Liver (tissue), 9 donors: ENCODE measurements around the gene MYO5A. TPM values are rescaled to one million over a fixed set of nuclear protein-coding genes. Genes with fewer than 3 reads are reported as not detected.

Experiments
- DNase-seq: peaks from one replicate; pipeline ENCODE4 v3.0.0-alpha.2; 2017; ENCODE audit warnings: low spot score
- H3K27ac ChIP-seq, 2 donors: one replicate each; pipeline ENCODE4 v1.7.0; 2013; ENCODE audit warnings: inconsistent platforms in 2 of 2, low read length in 2 of 2, control low read depth in 1 of 2, low read depth in 1 of 2, mild to moderate bottlenecking in 1 of 2
- H3K27me3 ChIP-seq, 4 donors: one replicate each; pipeline versions ENCODE4 v1.6.1 to v1.7.0; 2013; ENCODE audit warnings: low read length in 3 of 4, inconsistent platforms in 1 of 4, mild to moderate bottlenecking in 1 of 4, moderate library complexity in 1 of 4; ENCODE audit not compliant: control insufficient read depth in 4 of 4, insufficient read depth in 4 of 4
- H3K36me3 ChIP-seq, 4 donors: one replicate each; pipeline versions ENCODE4 v1.6.1 to v1.7.0; 2013; ENCODE audit warnings: low read length in 3 of 4, mild to moderate bottlenecking in 3 of 4, low read depth in 1 of 4, moderate library complexity in 1 of 4; ENCODE audit not compliant: control insufficient read depth in 4 of 4, insufficient read depth in 3 of 4
- H3K4me1 ChIP-seq, 4 donors: one replicate each; pipeline versions ENCODE4 v1.6.1 to v1.7.0; 2013; ENCODE audit warnings: low read length in 3 of 4, mild to moderate bottlenecking in 3 of 4, moderate library complexity in 1 of 4; ENCODE audit not compliant: control insufficient read depth in 4 of 4, insufficient read depth in 4 of 4
- H3K4me3 ChIP-seq, 3 donors: one replicate each; pipeline versions ENCODE4 v1.6.1 to v1.7.0; 2013; ENCODE audit warnings: low read length in 3 of 3, control low read depth in 1 of 3, low read depth in 1 of 3, mild to moderate bottlenecking in 1 of 3
- H3K9ac ChIP-seq, 2 donors: one replicate each; pipeline ENCODE4 v1.7.0; 2013; ENCODE audit warnings: low read length in 2 of 2, mild to moderate bottlenecking in 2 of 2, moderate library complexity in 2 of 2, control low read depth in 1 of 2, low read depth in 1 of 2
- H3K9me3 ChIP-seq, 4 donors: one replicate each; pipeline versions ENCODE4 v1.6.1 to v1.7.0; 2013; ENCODE audit warnings: low read length in 3 of 4; ENCODE audit not compliant: control insufficient read depth in 4 of 4
- EGR1 ChIP-seq, 2 donors: IDR thresholded peaks; 2 replicates each; pipeline ENCODE4 v1.6.1; 2016 to 2018; ENCODE audit warnings: antibody characterized with exemption in 2 of 2, low read depth in 2 of 2
- FOXA1 ChIP-seq: IDR thresholded peaks from 2 replicates; pipeline ENCODE4 v1.6.1; 2016; ENCODE audit warnings: antibody characterized with exemption
- FOXA2 ChIP-seq: IDR thresholded peaks from 2 replicates; pipeline ENCODE4 v1.6.1; 2016; ENCODE audit warnings: antibody characterized with exemption
- GABPA ChIP-seq, 2 donors: IDR thresholded peaks in 1 of 2; conservative IDR thresholded peaks in 1 of 2; 2 replicates each; pipeline ENCODE4 v1.6.1; 2016; ENCODE audit warnings: antibody characterized with exemption in 2 of 2, mild to moderate bottlenecking in 1 of 2, moderate library complexity in 1 of 2
- HNF4A ChIP-seq, 2 donors: conservative IDR thresholded peaks; 2 replicates each; pipeline ENCODE4 v1.6.1; 2016; ENCODE audit warnings: antibody characterized with exemption in 2 of 2, mild to moderate bottlenecking in 2 of 2
- HNF4G ChIP-seq: IDR thresholded peaks from 2 replicates; pipeline ENCODE4 v1.6.1; 2016; ENCODE audit warnings: antibody characterized with exemption
- JUND ChIP-seq, 2 donors: IDR thresholded peaks; 2 replicates each; pipeline ENCODE4 v1.6.1; 2016; ENCODE audit warnings: antibody characterized with exemption in 2 of 2
- MAX ChIP-seq: IDR thresholded peaks from 2 replicates; pipeline ENCODE4 v1.6.1; 2016; ENCODE audit warnings: antibody characterized with exemption
- NR2F2 ChIP-seq: IDR thresholded peaks from 2 replicates; pipeline ENCODE4 v1.6.1; 2016; ENCODE audit warnings: antibody characterized with exemption
- RAD21 ChIP-seq, 2 donors: IDR thresholded peaks; 2 replicates each; pipeline ENCODE4 v1.6.1; 2016; ENCODE audit warnings: antibody characterized with exemption in 2 of 2, mild to moderate bottlenecking in 2 of 2
- RXRA ChIP-seq, 2 donors: IDR thresholded peaks; 2 replicates each; pipeline ENCODE4 v1.6.1; 2017 to 2018; ENCODE audit warnings: antibody characterized with exemption in 2 of 2, mild to moderate bottlenecking in 1 of 2
- SP1 ChIP-seq: IDR thresholded peaks from 2 replicates; pipeline ENCODE4 v1.6.1; 2018; ENCODE audit warnings: antibody characterized with exemption, mild to moderate bottlenecking
- TAF1 ChIP-seq: conservative IDR thresholded peaks from 2 replicates; pipeline ENCODE4 v1.6.1; 2016; ENCODE audit warnings: antibody characterized with exemption, mild to moderate bottlenecking
- YY1 ChIP-seq: IDR thresholded peaks from 2 replicates; pipeline ENCODE4 v1.6.1; 2016; ENCODE audit warnings: antibody characterized with exemption, mild to moderate bottlenecking
- WGBS: extraction: QIAGEN DNeasy Blood & Tissue Kit; methylation state at CpG from one replicate; pipeline ENCODE4 v1.1.7; 2013; 5-methylcytosine and 5-hydroxymethylcytosine counted together
- polyA plus RNA-seq, 2 donors: library from polyadenylated mRNA; stranded (reverse) in 1 of 2; unstranded in 1 of 2; fragments of 200-250 nt in 1 of 2; fragments of >200 nt in 1 of 2; fragmentation: Nextera tagmentation in 1 of 2; extraction: Ambion mirVana in 1 of 2; gene quantifications; one replicate each; pipeline versions ENCODE4 v1.2.1 to v1.2.3, GENCODE V29; 2013 to 2015
- total RNA-seq, 2 donors: library from RNA; depleted of rRNA; stranded (reverse); fragments of >200 nt; gene quantifications; one replicate each; pipeline ENCODE4 v1.2.3, GENCODE V29; 2014
- TF ChIP-seq, protein P1 (sequence below): fragments of 150-350 bp; IDR thresholded peaks from 2 replicates; pipeline ENCODE4 v1.5.1; 2017; ENCODE audit warnings: improper control_type of control experiment, low read depth, low read length; ENCODE audit not compliant: missing input control
- TF ChIP-seq, protein P2 (sequence below): IDR thresholded peaks from 2 replicates; pipeline ENCODE4 v1.6.1; 2016; ENCODE audit warnings: antibody characterized with exemption
- TF ChIP-seq, protein P3 (sequence below): IDR thresholded peaks from 2 replicates; pipeline ENCODE4 v1.6.1; 2016; ENCODE audit warnings: antibody characterized with exemption
- donor health status: healthy.
- donor health status: healthy.
- donor health status: healthy.
- donor health status: healthy.
- donor health status: healthy.

The MYO5A gene
- total and polyA plus RNA-seq, 4 donors, result 1.0 to 7.1 (median 3.0) TPM

DNA sequence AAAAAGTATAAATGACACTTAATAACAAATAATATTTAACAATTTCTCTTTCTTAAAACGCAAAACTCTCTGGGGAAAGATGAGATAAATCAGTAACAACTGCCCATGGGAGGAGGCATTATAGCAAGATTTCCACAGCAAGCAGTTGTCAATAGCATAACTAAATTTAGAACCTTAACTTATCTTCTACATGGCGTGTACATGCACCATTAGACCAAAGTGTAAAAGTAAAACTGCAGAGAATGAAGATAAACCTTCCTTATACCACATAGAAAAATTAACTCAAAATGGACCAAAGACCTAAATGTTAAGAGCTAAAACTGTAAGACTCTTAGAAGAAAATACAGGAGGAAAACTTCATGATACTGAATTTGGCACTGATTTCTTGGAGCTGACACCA lies 39.9 kb downstream of the MYO5A start:
- H3K9me3 ChIP-seq, result no peaks in the 10 kb centered on the region
- H3K36me3 ChIP-seq, result no peaks in the 10 kb centered on the region
- H3K4me1 ChIP-seq, result no peaks in the 10 kb centered on the region
- H3K4me3 ChIP-seq, result no peak overlapping the region
- no peak overlapping the region for H3K27ac ChIP-seq
- WGBS, result 55% methylated on average over 2 of the region's 2 CpGs
- H3K9ac ChIP-seq, result no peak overlapping the region
- H3K27me3 ChIP-seq, result no peaks in the 10 kb centered on the region
- TF ChIP-seq, protein P1, sequence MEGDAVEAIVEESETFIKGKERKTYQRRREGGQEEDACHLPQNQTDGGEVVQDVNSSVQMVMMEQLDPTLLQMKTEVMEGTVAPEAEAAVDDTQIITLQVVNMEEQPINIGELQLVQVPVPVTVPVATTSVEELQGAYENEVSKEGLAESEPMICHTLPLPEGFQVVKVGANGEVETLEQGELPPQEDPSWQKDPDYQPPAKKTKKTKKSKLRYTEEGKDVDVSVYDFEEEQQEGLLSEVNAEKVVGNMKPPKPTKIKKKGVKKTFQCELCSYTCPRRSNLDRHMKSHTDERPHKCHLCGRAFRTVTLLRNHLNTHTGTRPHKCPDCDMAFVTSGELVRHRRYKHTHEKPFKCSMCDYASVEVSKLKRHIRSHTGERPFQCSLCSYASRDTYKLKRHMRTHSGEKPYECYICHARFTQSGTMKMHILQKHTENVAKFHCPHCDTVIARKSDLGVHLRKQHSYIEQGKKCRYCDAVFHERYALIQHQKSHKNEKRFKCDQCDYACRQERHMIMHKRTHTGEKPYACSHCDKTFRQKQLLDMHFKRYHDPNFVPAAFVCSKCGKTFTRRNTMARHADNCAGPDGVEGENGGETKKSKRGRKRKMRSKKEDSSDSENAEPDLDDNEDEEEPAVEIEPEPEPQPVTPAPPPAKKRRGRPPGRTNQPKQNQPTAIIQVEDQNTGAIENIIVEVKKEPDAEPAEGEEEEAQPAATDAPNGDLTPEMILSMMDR, result no peak
- TF ChIP-seq HNF4G, result no peak
- no peak for TF ChIP-seq FOXA2
- no peak for TF ChIP-seq GABPA (IDR thresholded peaks at IDR 0.05 in 1 of 2, conservative IDR thresholded peaks at IDR 0.05 in 1 of 2)
- TF ChIP-seq RAD21 (IDR thresholded peaks at IDR 0.05), result no peak
- TF ChIP-seq HNF4A (conservative IDR thresholded peaks at IDR 0.05), result no peak
- TF ChIP-seq EGR1 (IDR thresholded peaks at IDR 0.05; ENCODE audit: low read depth in 2 of 2), result no peak
- no peak for TF ChIP-seq JUND (IDR thresholded peaks at IDR 0.05)
- no peak for DNase-seq

DNA sequence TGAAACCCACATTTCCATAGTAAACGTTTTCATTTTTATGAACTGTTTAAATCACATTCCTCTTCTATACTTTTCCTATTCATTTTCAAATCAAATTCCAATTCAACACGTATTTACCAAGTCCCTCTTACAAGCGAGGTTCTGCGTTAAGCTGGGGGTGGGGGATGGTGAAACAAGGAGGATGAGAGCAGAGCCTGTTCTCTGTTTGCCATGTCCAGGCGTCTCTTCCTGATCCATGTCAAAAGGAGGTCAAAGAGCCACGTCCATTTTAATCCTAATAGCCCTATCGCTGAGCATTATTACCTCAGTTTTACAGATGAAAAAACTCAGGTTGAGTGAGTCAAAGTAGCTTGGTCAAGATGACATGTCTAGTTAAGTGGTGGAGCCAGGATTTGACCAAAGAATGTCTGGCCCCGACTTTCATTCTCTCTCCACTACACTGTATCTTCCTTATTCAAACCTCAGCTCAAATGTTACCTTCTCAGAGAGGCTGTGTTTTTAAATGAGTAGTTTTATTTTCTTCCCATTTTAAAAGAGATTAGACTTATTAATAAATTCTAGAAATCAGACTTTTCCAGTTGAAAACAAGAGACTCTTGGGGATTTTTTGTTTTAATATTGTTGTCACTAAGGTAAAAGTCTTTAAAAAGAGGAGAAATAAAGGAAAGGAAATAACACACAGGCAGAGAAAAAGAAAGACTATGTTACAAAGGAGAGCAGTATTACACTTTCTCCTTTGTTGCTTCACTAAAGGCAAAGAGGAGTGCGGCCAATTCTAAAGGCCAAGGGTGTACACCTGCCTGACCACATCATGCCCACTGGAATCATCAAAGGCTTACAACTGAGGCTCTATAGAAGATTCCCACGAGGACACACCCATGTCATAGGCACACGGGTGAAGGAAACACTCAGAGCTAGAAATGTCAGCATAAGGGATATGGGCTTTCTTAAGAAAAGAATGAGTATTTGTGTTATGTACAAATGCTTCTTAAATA lies 42.4 kb downstream of the MYO5A start:
- H3K4me3 ChIP-seq, result no peak overlapping the region
- H3K27ac ChIP-seq, result no peak overlapping the region
- H3K9me3 ChIP-seq, result no peaks in the 10 kb centered on the region
- WGBS, result 63% methylated on average over 11 of the region's 11 CpGs
- H3K9ac ChIP-seq, result no peak overlapping the region
- no peaks in the 10 kb centered on the region for H3K36me3 ChIP-seq
- no peaks in the 10 kb centered on the region for H3K4me1 ChIP-seq
- no peaks in the 10 kb centered on the region for H3K27me3 ChIP-seq
- TF ChIP-seq, protein P2, sequence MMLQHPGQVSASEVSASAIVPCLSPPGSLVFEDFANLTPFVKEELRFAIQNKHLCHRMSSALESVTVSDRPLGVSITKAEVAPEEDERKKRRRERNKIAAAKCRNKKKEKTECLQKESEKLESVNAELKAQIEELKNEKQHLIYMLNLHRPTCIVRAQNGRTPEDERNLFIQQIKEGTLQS, result no peak
- TF ChIP-seq, protein P1, result no peak
- TF ChIP-seq HNF4A (conservative IDR thresholded peaks at IDR 0.05) (no peak), FOXA2 (no peak), EGR1 (IDR thresholded peaks at IDR 0.05; ENCODE audit: low read depth in 2 of 2) (no peak), MAX (no peak), FOXA1 (no peak), NR2F2 (no peak), RXRA (IDR thresholded peaks at IDR 0.05) (no peak), HNF4G (no peak), JUND (IDR thresholded peaks at IDR 0.05) (no peak), GABPA (IDR thresholded peaks at IDR 0.05 in 1 of 2, conservative IDR thresholded peaks at IDR 0.05 in 1 of 2) (no peak), SP1 (no peak), TAF1 (no peak), RAD21 (IDR thresholded peaks at IDR 0.05) (no peak), YY1 (no peak)
- TF ChIP-seq, protein P3, sequence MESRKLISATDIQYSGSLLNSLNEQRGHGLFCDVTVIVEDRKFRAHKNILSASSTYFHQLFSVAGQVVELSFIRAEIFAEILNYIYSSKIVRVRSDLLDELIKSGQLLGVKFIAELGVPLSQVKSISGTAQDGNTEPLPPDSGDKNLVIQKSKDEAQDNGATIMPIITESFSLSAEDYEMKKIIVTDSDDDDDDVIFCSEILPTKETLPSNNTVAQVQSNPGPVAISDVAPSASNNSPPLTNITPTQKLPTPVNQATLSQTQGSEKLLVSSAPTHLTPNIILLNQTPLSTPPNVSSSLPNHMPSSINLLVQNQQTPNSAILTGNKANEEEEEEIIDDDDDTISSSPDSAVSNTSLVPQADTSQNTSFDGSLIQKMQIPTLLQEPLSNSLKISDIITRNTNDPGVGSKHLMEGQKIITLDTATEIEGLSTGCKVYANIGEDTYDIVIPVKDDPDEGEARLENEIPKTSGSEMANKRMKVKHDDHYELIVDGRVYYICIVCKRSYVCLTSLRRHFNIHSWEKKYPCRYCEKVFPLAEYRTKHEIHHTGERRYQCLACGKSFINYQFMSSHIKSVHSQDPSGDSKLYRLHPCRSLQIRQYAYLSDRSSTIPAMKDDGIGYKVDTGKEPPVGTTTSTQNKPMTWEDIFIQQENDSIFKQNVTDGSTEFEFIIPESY, result no peak
- no peak for DNase-seq
